ENCODE measurements around the gene FNDC11. TPM values are rescaled to one million over a fixed set of nuclear protein-coding genes. Genes with fewer than 3 reads are reported as not detected.

FNDC11 gene
- total RNA-seq, 1 experiment from 2014 or later, result 2.5 TPM

DNA sequence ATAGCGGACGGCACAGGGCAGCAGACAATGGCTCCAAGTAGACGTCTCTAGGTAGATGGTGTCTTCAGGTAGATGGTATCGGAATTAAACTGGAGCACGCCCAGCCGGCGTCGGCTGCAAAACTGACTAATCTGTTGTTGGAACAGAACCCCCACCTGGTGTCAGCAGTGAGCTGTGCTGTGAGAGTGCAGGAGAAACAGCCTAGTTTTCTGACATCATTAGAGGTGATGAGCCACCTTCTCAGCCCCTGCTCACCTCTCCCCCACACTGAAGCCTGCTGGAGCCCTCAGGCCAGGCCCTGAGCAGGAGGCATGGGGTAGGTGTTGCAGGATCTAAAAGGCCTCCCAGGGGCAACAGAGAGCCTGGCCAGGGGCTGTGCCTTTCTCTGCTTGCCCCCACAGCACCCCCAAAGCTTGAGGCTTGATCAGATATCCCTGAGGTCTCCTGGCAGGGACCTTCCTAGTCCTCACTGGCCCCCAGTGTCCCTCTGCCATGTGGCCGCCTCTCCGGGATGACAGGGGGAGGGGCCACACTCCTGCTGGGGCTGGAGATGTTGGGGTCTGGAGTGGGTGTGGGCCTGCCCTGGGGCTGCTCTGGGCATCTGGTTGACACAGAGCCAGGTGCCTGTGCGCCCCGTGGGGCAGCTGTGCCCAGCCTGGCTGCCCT lies 27.0 kb downstream of the FNDC11 start:
- Histone ChIP-seq H2AFZ (ENCODE audit: low read length) (no peak overlapping the region), H2BK120ac (ENCODE audit: low read depth, low read length, poor library complexity, severe bottlenecking) (no peak overlapping the region)
- no CpG with 5 or more reads among the region's 12 CpGs for WGBS (ENCODE audit: extremely low coverage, insufficient read length, low lambda C conversion rate)

More for the DNA sequence above, 27.0 kb downstream of the FNDC11 start:
- no peak overlapping the region for H2BK20ac ChIP-seq (ENCODE audit: low read depth, low read length, poor library complexity, severe bottlenecking)
- H3K56ac ChIP-seq (ENCODE audit: insufficient read length, low read depth, low read length), result no peak overlapping the region
- no peaks in the 10 kb centered on the region for H3K27me3 ChIP-seq (ENCODE audit: insufficient read depth, low read length)
- no peak overlapping the region for H2BK15ac ChIP-seq (ENCODE audit: low read depth, low read length)
- no peak overlapping the region for H3K18ac ChIP-seq (ENCODE audit: insufficient read length, low read depth, low read length)
- Mint-ChIP-seq H3K36me3 (ENCODE audit: insufficient read depth in 1 of 3, low read depth in 3 of 3) (no peaks in the 10 kb centered on the region), H3K27ac (no peak overlapping the region), H3K9me3 (no peaks in the 10 kb centered on the region), H3K27me3 (ENCODE audit: low read depth) (peaks cover 2% of the 10 kb centered on the region), H3K4me1 (peaks cover 8 to 13% of the 10 kb centered on the region in 2 experiments), H3K4me3 (no peak overlapping the region)
- no peak overlapping the region for H3K27ac ChIP-seq (ENCODE audit: insufficient read length, low read depth, low read length)
- H3K79me1 ChIP-seq (ENCODE audit: insufficient read depth, low read depth, low read length, poor library complexity, severe bottlenecking), result no peaks in the 10 kb centered on the region
- no peak overlapping the region for H3K4ac ChIP-seq (ENCODE audit: low read depth, low read length)
- DNase-seq, result peak; percentile 52
- H2BK12ac ChIP-seq (ENCODE audit: insufficient read length, low read depth, low read length), result no peak overlapping the region
- no peak overlapping the region for H4K8ac ChIP-seq (replicated peaks; ENCODE audit: insufficient read length, low read depth, low read length)
- no peaks in the 10 kb centered on the region for H3K9me3 ChIP-seq (ENCODE audit: control insufficient read depth, low read depth, low read length)
- H3K23me2 ChIP-seq (ENCODE audit: insufficient read length, low read depth, low read length, poor library complexity, severe bottlenecking), result no peaks in the 10 kb centered on the region
- no peak overlapping the region for H3K4me2 ChIP-seq (ENCODE audit: insufficient read depth, insufficient read length, low read length)
- no peak overlapping the region for H4K91ac ChIP-seq (ENCODE audit: insufficient read length, low read depth, low read length)
- no peak overlapping the region for H2BK5ac ChIP-seq (ENCODE audit: insufficient read length, low read length)
- no peaks in the 10 kb centered on the region for H3K79me2 ChIP-seq (ENCODE audit: insufficient read depth, low read length)
- no peaks in the 10 kb centered on the region for H3K4me1 ChIP-seq (ENCODE audit: insufficient read depth, low read length)
- H4K20me1 ChIP-seq (ENCODE audit: control insufficient read depth, insufficient read depth, insufficient read length), result no peaks in the 10 kb centered on the region
- no peak overlapping the region for H3K23ac ChIP-seq (ENCODE audit: insufficient read length, low read depth, low read length)
- H2AK5ac ChIP-seq (ENCODE audit: insufficient read length, low read length), result no peak overlapping the region
- H3T11ph ChIP-seq (ENCODE audit: low read length), result no peak overlapping the region
- H4K5ac ChIP-seq (ENCODE audit: insufficient read length, low read depth, low read length), result no peak overlapping the region
- H3K9ac ChIP-seq (ENCODE audit: extremely low read depth, insufficient read length, low read length), result no peak overlapping the region
- H3K14ac ChIP-seq (ENCODE audit: insufficient read depth, low read length), result no peak overlapping the region
- TF ChIP-seq, protein P1, sequence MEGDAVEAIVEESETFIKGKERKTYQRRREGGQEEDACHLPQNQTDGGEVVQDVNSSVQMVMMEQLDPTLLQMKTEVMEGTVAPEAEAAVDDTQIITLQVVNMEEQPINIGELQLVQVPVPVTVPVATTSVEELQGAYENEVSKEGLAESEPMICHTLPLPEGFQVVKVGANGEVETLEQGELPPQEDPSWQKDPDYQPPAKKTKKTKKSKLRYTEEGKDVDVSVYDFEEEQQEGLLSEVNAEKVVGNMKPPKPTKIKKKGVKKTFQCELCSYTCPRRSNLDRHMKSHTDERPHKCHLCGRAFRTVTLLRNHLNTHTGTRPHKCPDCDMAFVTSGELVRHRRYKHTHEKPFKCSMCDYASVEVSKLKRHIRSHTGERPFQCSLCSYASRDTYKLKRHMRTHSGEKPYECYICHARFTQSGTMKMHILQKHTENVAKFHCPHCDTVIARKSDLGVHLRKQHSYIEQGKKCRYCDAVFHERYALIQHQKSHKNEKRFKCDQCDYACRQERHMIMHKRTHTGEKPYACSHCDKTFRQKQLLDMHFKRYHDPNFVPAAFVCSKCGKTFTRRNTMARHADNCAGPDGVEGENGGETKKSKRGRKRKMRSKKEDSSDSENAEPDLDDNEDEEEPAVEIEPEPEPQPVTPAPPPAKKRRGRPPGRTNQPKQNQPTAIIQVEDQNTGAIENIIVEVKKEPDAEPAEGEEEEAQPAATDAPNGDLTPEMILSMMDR (conservative IDR thresholded peaks at IDR 0.05), result peak; percentile 63
